DOHH2 (cell line): Measurements from ENCODE around the gene TBC1D22A.

Source experiments
- EZH2phosphoT487 ChIP-seq: fragments of 200-600 bp; sonication (generic); IDR thresholded peaks from 2 replicates; pipeline ENCODE4 v1.6.1; 2017; ENCODE audit warnings: borderline replicate concordance, mild to moderate bottlenecking, antibody characterized with exemption, low read length, moderate library complexity, mixed read lengths
- TF ChIP-seq, protein P1 (sequence below): fragments of 200-600 bp; sonication (generic); IDR thresholded peaks from one replicate; pipeline ENCODE4 v1.5.1; 2014; ENCODE audit warnings: antibody characterized with exemption, mild to moderate bottlenecking, low read depth, low read length; ENCODE audit not compliant: poor library complexity, severe bottlenecking

DNA sequence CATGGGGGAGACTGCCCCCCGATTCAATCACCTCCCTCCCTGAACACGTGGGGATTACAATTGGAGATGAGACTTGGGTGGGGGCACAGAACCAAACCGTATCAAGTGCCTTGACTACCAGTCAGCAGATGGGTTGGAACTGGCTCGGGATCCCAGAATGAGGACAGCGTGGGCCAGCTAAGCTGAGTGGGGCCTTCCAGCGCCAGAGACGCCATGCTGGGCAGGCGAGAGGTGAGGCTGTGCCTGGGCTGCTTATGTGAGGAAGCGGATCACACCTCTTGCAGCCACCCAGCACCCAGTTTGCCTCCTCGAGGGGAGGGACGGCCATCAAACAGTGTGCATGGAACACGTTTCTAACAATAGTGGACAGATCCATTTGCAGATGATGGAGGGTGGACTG lies 195.1 kb downstream of the TBC1D22A start:
- TF ChIP-seq, protein P1, sequence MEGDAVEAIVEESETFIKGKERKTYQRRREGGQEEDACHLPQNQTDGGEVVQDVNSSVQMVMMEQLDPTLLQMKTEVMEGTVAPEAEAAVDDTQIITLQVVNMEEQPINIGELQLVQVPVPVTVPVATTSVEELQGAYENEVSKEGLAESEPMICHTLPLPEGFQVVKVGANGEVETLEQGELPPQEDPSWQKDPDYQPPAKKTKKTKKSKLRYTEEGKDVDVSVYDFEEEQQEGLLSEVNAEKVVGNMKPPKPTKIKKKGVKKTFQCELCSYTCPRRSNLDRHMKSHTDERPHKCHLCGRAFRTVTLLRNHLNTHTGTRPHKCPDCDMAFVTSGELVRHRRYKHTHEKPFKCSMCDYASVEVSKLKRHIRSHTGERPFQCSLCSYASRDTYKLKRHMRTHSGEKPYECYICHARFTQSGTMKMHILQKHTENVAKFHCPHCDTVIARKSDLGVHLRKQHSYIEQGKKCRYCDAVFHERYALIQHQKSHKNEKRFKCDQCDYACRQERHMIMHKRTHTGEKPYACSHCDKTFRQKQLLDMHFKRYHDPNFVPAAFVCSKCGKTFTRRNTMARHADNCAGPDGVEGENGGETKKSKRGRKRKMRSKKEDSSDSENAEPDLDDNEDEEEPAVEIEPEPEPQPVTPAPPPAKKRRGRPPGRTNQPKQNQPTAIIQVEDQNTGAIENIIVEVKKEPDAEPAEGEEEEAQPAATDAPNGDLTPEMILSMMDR, result no peak
- no peak for TF ChIP-seq EZH2phosphoT487
